ENCODE data around the gene CLDN14.

The CLDN14 gene

GRCh38 chr21:36471254-36471723 is 8.6 kb downstream of the CLDN14 start:
- DNase-seq (ENCODE audit: low read depth) = no peak

DNA sequence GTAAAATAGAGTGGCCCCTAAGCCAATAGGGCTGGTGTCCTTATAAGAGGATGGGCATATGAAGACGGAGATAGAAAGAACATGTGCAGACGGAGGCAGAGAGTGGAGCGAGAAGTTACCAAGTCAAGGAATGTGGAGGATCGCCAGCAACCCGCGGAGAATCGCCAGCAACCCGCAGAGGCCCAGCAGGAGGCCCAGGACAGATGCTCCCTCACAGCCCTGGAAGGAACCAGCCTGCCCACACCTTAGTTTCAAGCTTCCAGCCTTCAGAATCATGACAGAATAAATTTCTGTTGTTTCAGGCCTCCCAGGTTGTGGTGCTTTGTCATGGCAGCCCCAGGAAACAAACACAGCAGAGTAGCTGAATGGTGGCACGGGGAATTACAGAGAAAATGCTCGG is 9.6 kb downstream of the CLDN14 start:
- DNase-seq (ENCODE audit: low read depth) = no peak

- DNase-seq (ENCODE audit: low read depth) = no peak
These were observed 13.8 kb downstream of the CLDN14 start for GRCh38 chr21:36466061-36466511.

- no peak for DNase-seq (ENCODE audit: low read depth)
These were observed 14.4 kb downstream of the CLDN14 start for GRCh38 chr21:36465478-36465877.

GRCh38 chr21:36464590-36464989 is 15.3 kb downstream of the CLDN14 start:
- no peak for DNase-seq (ENCODE audit: low read depth)

DNA sequence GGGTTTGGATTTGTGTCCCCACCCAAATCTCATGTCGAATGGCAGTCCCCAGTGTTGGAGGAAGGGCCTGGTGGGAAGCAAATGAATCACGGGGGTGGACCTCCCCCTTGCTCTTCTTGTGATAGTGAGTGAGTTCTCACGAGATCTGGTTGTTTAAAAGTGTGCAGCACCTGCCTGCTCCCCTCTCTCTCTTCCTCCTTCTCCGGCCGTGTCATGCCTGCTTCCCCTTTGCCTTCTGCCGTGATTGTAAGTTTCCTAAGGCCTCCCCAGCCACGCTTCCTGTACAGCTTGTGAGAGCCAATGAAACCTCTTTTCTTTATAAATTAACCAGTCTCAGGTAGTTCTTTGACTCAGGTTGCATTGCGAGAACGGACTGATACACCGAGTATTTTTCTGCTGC is 15.9 kb downstream of the CLDN14 start:
- no peak for DNase-seq (ENCODE audit: low read depth)

- no peak for DNase-seq (ENCODE audit: low read depth)
These were observed 16.7 kb downstream of the CLDN14 start for GRCh38 chr21:36463204-36463603.

DNA sequence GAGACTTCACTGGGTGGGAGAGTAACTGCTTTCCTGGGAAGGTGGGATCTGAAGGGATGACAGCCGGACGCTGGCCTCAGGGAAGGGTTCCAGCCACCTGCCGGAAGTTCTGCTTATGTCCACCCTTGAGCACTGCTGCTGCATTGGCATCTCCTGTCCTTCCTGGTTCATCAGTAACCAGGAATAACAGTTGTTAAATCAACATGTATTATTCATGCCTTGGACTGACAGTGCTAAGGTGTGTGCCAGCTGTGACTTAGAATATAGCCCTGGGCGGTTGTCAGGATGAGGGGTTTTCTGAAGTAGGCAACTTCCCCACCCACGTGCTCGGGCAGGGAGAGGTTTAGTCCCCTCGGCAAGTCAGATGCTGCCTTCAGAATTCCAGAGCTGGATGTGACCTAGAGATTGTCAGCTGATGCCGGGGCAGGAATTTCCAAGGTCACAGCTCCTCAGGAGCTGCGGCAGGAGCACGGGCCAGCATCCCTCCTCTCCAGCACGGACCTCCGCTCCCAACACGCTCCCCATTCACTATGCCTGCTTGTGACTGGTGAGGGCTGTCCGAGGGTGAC is 17.9 kb downstream of the CLDN14 start:
- no peak for DNase-seq (ENCODE audit: low read depth)

DNA sequence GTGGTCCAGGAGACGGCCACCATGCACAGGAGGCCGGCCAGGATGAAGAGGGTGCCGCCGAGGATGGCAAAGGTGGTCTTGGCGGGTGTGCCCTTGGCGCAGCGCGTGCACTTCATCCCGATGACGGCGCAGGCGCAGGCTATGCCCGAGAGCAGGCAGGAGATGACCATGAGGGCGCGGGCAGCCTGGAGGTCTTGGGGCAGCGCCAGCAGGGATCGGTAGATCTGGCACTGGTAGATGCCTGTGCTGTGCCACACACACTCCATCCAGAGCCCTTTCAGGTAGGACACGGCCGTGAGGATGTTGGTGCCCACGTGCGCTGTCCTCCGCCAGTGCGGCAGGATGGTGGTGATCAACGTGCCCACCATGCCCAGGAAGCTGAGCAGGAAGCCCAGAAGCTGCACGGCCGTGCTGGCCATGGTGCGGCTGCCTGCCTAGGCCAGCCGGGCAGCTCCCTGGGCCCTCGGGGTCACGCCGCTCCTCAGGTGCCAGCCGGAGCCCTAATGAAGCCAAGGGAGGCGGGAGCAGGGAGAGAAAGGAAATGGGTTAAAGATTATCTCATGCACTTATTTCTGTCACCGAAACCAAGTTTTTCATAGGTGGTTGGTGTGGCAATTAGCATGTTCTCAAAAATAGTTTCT is 18.5 kb downstream of the CLDN14 start:
- no peak for DNase-seq (ENCODE audit: low read depth)

GRCh38 chr21:36460866-36461265 is 19.1 kb downstream of the CLDN14 start:
- no peak for DNase-seq (ENCODE audit: low read depth)

- DNase-seq (ENCODE audit: low read depth) = no peak
These were observed 20.8 kb downstream of the CLDN14 start for GRCh38 chr21:36459098-36459497.

- no peak for DNase-seq (ENCODE audit: low read depth)
These were observed 23.1 kb downstream of the CLDN14 start for GRCh38 chr21:36456729-36457414.

DNA sequence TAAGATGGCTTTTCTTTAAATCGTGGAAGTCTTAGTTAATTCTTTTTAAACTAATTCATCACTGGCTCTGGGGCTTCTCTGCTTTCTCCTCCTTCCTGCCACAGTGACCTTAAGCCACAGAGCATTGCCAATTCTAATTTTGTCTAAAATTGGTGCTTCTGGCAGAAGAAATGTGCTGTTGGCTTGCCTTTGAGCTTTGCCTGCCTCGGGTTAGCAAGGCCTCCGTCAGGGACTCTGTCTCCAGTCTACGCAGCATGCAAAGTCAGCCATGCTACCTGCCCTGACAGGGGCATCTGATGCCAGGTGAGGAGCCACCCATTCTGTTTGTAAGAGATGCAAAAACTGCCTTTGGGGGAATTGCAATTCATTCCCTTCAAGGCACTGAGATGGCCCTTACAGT is 25.2 kb downstream of the CLDN14 start:
- no peak for DNase-seq (ENCODE audit: low read depth)

GRCh38 chr21:36454093-36454531 is 25.8 kb downstream of the CLDN14 start:
- no peak for DNase-seq (ENCODE audit: low read depth)

DNA sequence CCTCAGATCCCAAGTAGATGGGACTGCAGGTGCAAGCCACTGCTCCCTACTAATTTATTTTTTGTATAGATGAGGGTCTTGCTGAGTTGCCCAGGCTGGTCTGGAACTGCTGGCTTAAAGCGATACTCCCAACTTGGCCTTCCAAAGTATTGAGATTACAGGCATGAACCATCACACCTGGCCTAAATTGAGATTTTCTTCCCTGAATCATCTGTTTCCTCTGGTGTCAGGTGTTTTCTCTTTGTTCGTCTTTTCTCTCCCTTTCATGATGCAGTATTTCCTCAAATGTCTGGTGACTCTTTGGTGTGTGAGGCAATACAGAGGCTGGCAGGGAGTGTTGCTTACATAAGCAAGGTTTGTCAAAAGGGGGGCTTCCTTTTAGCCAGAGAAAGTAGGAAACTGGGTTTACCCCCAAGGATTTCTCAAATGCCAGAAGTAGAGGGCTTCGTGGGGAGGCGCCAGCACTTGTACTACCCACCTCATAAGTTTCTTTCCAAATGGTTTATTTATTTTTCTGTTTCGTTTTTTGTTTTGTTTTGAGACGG is 27.6 kb downstream of the CLDN14 start:
- DNase-seq (ENCODE audit: low read depth) = no peak

- no peak for DNase-seq (ENCODE audit: low read depth)
These were observed 28.4 kb downstream of the CLDN14 start for GRCh38 chr21:36451506-36451905.

GRCh38 chr21:36450511-36450910 is 29.4 kb downstream of the CLDN14 start:
- no peak for DNase-seq (ENCODE audit: low read depth)

- no peak for DNase-seq (ENCODE audit: low read depth)
These were observed 33.6 kb downstream of the CLDN14 start for GRCh38 chr21:36446301-36446700.

DNA sequence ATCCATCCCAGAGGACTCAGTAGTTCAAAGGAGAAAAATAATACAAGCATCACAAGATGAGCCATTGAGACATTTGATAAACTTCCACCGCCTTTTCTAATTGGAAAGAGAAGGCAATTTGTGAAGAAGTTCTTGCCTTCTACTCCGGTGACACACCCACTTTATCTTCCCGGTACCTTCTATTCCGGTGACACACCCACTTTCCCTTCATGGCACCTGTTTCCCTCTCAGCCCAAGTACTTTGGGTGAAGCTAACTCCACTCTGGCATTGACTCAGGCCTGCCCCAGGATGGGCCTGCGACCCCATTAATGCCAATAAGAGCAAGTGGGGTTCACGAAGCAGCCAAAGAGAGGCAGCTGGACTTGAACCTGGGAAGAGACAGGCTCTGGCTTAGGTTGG is 38.2 kb downstream of the CLDN14 start:
- DNase-seq (ENCODE audit: low read depth) = no peak

GRCh38 chr21:36437745-36438128 is 42.2 kb downstream of the CLDN14 start:
- DNase-seq (ENCODE audit: low read depth) = no peak

GRCh38 chr21:36436829-36437744 is 42.8 kb downstream of the CLDN14 start:
- DNase-seq (ENCODE audit: low read depth) = no peak

DNA sequence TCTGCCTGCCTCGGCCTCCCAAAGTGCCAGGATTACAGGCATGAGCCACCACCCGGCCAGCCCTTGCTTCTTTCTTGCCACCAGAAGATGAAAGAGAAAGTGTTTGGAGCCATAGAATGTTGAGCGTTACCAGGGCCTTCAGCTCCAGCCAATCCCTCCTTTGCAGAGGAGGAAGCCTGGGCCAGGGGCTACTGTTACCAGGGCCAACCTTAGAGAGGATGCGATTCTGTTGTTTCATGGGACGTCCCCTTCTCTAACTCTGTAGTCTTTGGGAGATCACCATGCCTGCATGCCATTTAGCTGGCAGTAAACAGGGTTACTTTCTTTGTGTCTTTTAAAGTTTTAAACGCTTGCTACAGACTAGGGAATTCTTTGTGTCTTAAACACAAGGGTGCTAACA is 45.8 kb downstream of the CLDN14 start:
- DNase-seq (ENCODE audit: low read depth) = no peak

Measured in T follicular helper cell (primary cell).